ENCODE results near the gene KIF16B.

Gene KIF16B

DNA sequence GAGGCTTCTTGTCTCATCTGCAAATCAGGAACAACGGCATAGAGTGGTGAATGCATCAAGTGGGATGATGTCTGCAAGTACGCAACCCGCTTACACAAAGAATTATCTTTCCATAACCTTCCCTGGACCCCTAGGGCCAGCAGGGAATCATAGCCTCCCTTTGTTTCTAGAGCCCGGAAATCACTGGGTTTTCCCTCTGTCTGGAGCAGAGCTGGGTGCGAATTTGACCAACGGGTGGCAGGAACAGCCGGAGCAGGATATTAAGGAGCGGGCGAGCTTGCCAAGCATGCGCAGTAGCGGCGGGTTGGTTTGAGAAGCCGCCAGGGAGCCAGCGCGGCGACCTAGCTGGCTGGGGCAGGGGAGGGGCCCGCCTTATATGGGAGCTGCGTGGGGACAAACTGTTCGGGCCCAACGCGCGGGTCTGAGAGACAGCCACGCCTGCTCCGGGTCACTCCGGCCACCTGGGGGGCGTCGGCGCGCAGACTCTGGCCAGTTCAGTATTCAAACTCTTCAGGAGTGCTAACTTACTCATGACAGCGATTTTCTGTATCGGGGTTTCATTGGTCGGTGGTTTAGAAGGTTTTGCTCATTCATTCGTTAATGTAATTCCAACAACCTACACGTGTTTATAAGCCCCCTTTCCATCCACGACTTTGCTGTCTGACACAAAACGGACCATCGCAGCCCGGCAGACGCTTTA is 1.6 kb upstream of the KIF16B start:
- Histone ChIP-seq H3K27ac (replicated peaks) (no peak overlapping the region), H3K27me3 (ENCODE audit: insufficient read depth, poor library complexity, severe bottlenecking) (peaks cover 20% of the 10 kb centered on the region), H3K4me3 (replicated peaks; ENCODE audit: insufficient read depth, low read length) (no peak overlapping the region)
- TF ChIP-seq SPI1 (IDR thresholded peaks at IDR 0.05; ENCODE audit: borderline replicate concordance, low read depth), result no peak
- TF ChIP-seq, protein P1, sequence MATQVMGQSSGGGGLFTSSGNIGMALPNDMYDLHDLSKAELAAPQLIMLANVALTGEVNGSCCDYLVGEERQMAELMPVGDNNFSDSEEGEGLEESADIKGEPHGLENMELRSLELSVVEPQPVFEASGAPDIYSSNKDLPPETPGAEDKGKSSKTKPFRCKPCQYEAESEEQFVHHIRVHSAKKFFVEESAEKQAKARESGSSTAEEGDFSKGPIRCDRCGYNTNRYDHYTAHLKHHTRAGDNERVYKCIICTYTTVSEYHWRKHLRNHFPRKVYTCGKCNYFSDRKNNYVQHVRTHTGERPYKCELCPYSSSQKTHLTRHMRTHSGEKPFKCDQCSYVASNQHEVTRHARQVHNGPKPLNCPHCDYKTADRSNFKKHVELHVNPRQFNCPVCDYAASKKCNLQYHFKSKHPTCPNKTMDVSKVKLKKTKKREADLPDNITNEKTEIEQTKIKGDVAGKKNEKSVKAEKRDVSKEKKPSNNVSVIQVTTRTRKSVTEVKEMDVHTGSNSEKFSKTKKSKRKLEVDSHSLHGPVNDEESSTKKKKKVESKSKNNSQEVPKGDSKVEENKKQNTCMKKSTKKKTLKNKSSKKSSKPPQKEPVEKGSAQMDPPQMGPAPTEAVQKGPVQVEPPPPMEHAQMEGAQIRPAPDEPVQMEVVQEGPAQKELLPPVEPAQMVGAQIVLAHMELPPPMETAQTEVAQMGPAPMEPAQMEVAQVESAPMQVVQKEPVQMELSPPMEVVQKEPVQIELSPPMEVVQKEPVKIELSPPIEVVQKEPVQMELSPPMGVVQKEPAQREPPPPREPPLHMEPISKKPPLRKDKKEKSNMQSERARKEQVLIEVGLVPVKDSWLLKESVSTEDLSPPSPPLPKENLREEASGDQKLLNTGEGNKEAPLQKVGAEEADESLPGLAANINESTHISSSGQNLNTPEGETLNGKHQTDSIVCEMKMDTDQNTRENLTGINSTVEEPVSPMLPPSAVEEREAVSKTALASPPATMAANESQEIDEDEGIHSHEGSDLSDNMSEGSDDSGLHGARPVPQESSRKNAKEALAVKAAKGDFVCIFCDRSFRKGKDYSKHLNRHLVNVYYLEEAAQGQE (IDR thresholded peaks at IDR 0.05; ENCODE audit: insufficient replicate concordance, low read depth), result no peak
- TF ChIP-seq GABPA (IDR thresholded peaks at IDR 0.05; ENCODE audit: low read depth), result no peak
- TF ChIP-seq, protein P2, sequence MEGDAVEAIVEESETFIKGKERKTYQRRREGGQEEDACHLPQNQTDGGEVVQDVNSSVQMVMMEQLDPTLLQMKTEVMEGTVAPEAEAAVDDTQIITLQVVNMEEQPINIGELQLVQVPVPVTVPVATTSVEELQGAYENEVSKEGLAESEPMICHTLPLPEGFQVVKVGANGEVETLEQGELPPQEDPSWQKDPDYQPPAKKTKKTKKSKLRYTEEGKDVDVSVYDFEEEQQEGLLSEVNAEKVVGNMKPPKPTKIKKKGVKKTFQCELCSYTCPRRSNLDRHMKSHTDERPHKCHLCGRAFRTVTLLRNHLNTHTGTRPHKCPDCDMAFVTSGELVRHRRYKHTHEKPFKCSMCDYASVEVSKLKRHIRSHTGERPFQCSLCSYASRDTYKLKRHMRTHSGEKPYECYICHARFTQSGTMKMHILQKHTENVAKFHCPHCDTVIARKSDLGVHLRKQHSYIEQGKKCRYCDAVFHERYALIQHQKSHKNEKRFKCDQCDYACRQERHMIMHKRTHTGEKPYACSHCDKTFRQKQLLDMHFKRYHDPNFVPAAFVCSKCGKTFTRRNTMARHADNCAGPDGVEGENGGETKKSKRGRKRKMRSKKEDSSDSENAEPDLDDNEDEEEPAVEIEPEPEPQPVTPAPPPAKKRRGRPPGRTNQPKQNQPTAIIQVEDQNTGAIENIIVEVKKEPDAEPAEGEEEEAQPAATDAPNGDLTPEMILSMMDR (IDR thresholded peaks at IDR 0.05; ENCODE audit: insufficient read depth, low read length), result no peak
- no peak for TF ChIP-seq POLR2AphosphoS5 (IDR thresholded peaks at IDR 0.05; ENCODE audit: low read depth)
- DNase-seq (ENCODE audit: low read depth in 1 of 2, low spot score in 1 of 2), result peak in 1 of 2 experiments; percentile 2

DNA sequence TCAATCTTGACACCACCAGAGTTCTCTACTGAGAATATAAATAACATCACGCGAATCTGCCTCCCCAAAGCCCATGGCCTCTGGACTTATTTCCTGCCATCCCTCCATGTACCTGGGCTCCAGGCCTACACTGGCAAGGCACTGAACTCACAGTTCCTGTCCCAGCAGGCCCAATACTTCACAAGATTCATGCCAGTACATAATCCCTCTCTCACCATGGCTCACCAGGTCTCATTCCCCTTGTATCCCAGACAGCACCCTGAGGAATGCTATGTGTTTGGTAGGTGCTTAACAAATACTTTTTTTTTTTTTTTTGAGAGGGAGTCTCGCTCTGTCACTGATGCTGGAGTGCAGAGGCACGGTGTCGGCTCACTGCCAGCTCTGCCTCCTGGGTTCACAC is 1.9 kb downstream of the KIF16B start:
- H3K27ac ChIP-seq (replicated peaks), result no peak overlapping the region
- no peak for DNase-seq (ENCODE audit: low read depth in 1 of 2, low spot score in 1 of 2)
- no peak for TF ChIP-seq POLR2AphosphoS5 (IDR thresholded peaks at IDR 0.05; ENCODE audit: low read depth)
- TF ChIP-seq, protein P1 (IDR thresholded peaks at IDR 0.05; ENCODE audit: insufficient replicate concordance, low read depth), result no peak
- no peak for TF ChIP-seq GABPA (IDR thresholded peaks at IDR 0.05; ENCODE audit: low read depth)
- no peak for TF ChIP-seq SPI1 (IDR thresholded peaks at IDR 0.05; ENCODE audit: borderline replicate concordance, low read depth)
- H3K4me3 ChIP-seq (replicated peaks; ENCODE audit: insufficient read depth, low read length), result no peak overlapping the region
- peaks cover 21% of the 10 kb centered on the region for H3K27me3 ChIP-seq (ENCODE audit: insufficient read depth, poor library complexity, severe bottlenecking)

DNA sequence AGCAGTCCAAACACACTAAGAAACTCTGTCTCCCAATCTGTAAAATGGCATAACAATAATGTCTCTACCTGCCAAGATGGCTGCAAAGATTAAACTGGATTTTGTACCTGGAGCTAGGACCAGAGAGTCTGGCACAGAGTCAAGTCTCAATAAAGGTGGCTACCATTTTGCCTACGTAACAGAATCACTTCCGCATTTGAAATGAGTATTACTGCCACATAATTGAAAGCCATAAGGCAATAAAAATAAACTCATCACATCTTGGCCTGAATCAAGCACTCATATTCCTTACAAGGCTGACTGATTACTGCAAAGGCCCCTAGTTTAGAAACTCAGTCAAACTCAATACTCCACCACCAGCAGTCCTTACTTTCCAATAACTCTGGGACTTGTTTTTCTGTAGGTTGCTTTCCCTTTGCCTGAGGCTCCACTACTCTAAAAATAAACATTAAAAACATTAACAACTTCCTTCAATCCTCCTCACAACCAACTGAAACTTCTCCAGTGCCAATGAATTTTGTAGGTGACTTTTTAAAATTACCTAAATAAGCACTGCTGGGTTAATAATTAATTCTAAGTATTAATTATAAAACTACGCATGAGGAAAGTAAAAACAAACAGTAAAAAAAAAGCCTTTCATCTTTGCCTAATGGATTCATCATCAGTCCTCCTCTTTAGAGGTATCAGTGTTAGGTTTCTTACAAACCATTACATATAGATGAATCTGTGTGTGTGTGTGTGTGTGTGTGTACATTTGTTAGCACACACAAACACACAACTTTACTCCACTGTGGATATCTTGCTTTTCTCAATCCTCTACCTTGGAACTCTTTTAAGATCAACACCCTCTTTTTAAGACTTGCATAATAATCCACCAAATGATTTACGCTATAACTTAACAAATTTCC is 3.7 kb downstream of the KIF16B start:
- TF ChIP-seq POLR2AphosphoS5 (IDR thresholded peaks at IDR 0.05; ENCODE audit: low read depth), result no peak
- TF ChIP-seq, protein P2 (IDR thresholded peaks at IDR 0.05; ENCODE audit: insufficient read depth, low read length), result no peak
- TF ChIP-seq GABPA (IDR thresholded peaks at IDR 0.05; ENCODE audit: low read depth), result no peak
- TF ChIP-seq, protein P1 (IDR thresholded peaks at IDR 0.05; ENCODE audit: insufficient replicate concordance, low read depth), result no peak
- no peak for TF ChIP-seq SPI1 (IDR thresholded peaks at IDR 0.05; ENCODE audit: borderline replicate concordance, low read depth)
- Histone ChIP-seq H3K27ac (replicated peaks) (no peak overlapping the region), H3K4me3 (replicated peaks; ENCODE audit: insufficient read depth, low read length) (no peak overlapping the region), H3K27me3 (ENCODE audit: insufficient read depth, poor library complexity, severe bottlenecking) (peaks cover 12% of the 10 kb centered on the region)
- no peak for DNase-seq (ENCODE audit: low read depth in 1 of 2, low spot score in 1 of 2)
